ENCODE measurements around the gene PCDH12.
A peak's percentile ranks its signal among the peaks of the same experiment; 100 is the strongest.

Gene PCDH12

GRCh38 chr5:141997358-141997960 lies 39.5 kb upstream of the PCDH12 start:
- DNase-seq (ENCODE audit: insufficient read length, low spot score), result no peak
- no peak for FAIRE-seq
- TF ChIP-seq CTCF (IDR thresholded peaks at IDR 0.05; ENCODE audit: insufficient read depth, missing control alignments), result no peak

- FAIRE-seq (no peak), DNase-seq (ENCODE audit: insufficient read length, low spot score) (no peak)
- TF ChIP-seq CTCF (IDR thresholded peaks at IDR 0.05; ENCODE audit: insufficient read depth, missing control alignments), result no peak
Measured at GRCh38 chr5:141995656-141996055, 37.7 kb upstream of the PCDH12 start.

- DNase-seq (ENCODE audit: insufficient read length, low spot score) (no peak), FAIRE-seq (no peak)
- no peak for TF ChIP-seq CTCF (IDR thresholded peaks at IDR 0.05; ENCODE audit: insufficient read depth, missing control alignments)
Measured at GRCh38 chr5:141994511-141995136, 36.6 kb upstream of the PCDH12 start.

GRCh38 chr5:141992349-141992963 lies 34.5 kb upstream of the PCDH12 start:
- FAIRE-seq (peak; percentile 88), DNase-seq (ENCODE audit: insufficient read length, low spot score) (no peak)
- peak; percentile 75 for TF ChIP-seq CTCF (IDR thresholded peaks at IDR 0.05; ENCODE audit: insufficient read depth, missing control alignments)

- DNase-seq (ENCODE audit: insufficient read length, low spot score), result no peak
- TF ChIP-seq CTCF (IDR thresholded peaks at IDR 0.05; ENCODE audit: insufficient read depth, missing control alignments), result no peak
- no peak for FAIRE-seq
Measured at GRCh38 chr5:141989720-141990119, 31.7 kb upstream of the PCDH12 start.

GRCh38 chr5:141986072-141986471 lies 28.1 kb upstream of the PCDH12 start:
- no peak for TF ChIP-seq CTCF (IDR thresholded peaks at IDR 0.05; ENCODE audit: insufficient read depth, missing control alignments)
- no peak for DNase-seq (ENCODE audit: insufficient read length, low spot score)
- no peak for FAIRE-seq

- no peak for TF ChIP-seq CTCF (IDR thresholded peaks at IDR 0.05; ENCODE audit: insufficient read depth, missing control alignments)
- DNase-seq (ENCODE audit: insufficient read length, low spot score), result no peak
- FAIRE-seq, result no peak
Measured at GRCh38 chr5:141982626-141983025, 24.6 kb upstream of the PCDH12 start.

Data from D721Med (cell line).